Measurements from ENCODE around the gene PTPRN2. TPM values are rescaled to one million over a fixed set of nuclear protein-coding genes. Genes with fewer than 3 reads are reported as not detected.

The PTPRN2 gene
- total and polyA plus RNA-seq, 2 donors (not counting 3 experiments of a cell fraction or from before 2014, with no cell fraction given): 0.62 to 0.88 TPM

DNA sequence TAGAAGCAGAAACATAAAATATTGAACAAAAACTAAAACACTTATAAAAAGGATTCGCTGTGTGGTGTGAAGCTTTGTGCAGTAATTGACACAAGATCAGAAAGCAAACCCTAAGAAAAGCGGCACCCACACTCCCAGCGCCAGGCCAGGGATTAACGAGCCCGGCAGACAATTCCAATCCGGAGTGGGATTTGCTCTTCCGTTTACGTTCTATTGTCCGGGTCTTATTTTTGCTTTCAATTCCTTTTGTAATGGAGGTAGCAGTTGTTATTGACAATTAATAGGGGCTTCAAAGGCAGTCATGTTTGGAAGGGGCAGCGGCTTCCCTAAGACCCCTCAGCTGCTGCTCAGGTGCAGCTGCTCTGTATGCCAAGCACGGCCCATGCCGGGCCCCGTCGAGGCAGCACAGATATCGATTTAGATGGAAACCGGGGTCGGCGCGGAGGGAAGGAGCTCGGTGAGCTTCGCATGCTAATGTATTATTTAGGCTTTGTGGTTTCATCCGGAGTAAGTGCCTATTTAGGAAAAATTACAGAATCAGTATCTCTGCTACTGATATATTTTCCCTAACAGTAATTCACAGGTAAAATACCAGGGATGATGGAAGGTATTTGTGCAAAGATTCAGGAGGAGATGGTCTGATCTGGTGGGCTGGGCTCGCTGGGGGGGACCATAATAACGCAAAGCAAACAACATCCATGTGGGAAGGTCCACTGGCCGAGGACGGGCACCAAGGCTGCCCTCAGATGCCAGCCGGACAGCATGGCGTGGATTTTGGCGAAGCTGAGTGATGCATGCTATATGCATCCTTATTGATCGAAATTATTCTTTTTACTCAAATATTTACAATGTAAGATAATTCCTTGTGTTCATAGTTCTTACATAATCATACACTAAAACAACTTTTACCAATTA lies 561.7 kb downstream of the PTPRN2 start:
- H4K20me1 ChIP-seq (replicated peaks; ENCODE audit: control insufficient read depth, extremely low read depth, insufficient read depth, low read length): no peaks in the 10 kb centered on the region
- dilution Hi-C loops (cut with MboI; ENCODE audit: extremely low pct_ligation_motif_present, low sequenced_read_pairs): no loop called here
- no peak for DNase-seq (ENCODE audit: low read depth, low spot score)

GRCh38 chr7:158024881-158025280 lies 562.7 kb downstream of the PTPRN2 start:
- intact Hi-C loops (cut with micrococcal nuclease): no loop called here
- dilution Hi-C loops (cut with MboI; ENCODE audit: extremely low pct_ligation_motif_present, low sequenced_read_pairs): no loop called here
- POLR2A ChIA-PET: no interaction called here

More for the DNA sequence above, 561.7 kb downstream of the PTPRN2 start:
- no peaks in the 10 kb centered on the region for H3K27me3 ChIP-seq (ENCODE audit: control insufficient read depth in 2 of 2, insufficient read depth in 2 of 2, low read length in 2 of 2)
- no TSS peak for BruUV-seq (replicated peaks)
- no peak overlapping the region for H3K9ac ChIP-seq (replicated peaks; ENCODE audit: extremely low read depth, insufficient read depth, low read length)
- H3K4me2 ChIP-seq (ENCODE audit: insufficient read depth, low read length): no peak overlapping the region
- H3K9me1 ChIP-seq (replicated peaks; ENCODE audit: control insufficient read depth, extremely low read depth, insufficient read depth, low read length): no peaks in the 10 kb centered on the region
- H3K36me3 ChIP-seq (ENCODE audit: control insufficient read depth in 2 of 2, extremely low read depth in 1 of 2, insufficient read depth in 2 of 2, low read length in 2 of 2): no peaks in the 10 kb centered on the region
- TF ChIP-seq EZH2 (IDR thresholded peaks at IDR 0.05; ENCODE audit: borderline replicate concordance, low read depth, low read length, severe bottlenecking) (no peak), MYC (IDR thresholded peaks at IDR 0.05; ENCODE audit: low read depth, low read length) (no peak)
- intact Hi-C loops (cut with micrococcal nuclease): no loop called here
- ChIA-PET POLR2A (no interaction called here), CTCF (no interaction called here)
- H3K79me2 ChIP-seq (ENCODE audit: control insufficient read depth, insufficient read depth, low read length): no peaks in the 10 kb centered on the region
- no peaks in the 10 kb centered on the region for H3K4me1 ChIP-seq (ENCODE audit: control insufficient read depth, extremely low read depth, insufficient read depth, low read length)
- no peak overlapping the region for H3K4me3 ChIP-seq (replicated peaks in 1 of 3; ENCODE audit: insufficient read depth in 1 of 3, low read depth in 1 of 3, low read length in 3 of 3)
- no peak overlapping the region for H3K27ac ChIP-seq (ENCODE audit: insufficient read depth, low read depth, low read length)
- no peak overlapping the region for H2AFZ ChIP-seq (ENCODE audit: low read depth, low read length)
- FAIRE-seq: no peak
- H3K9me3 ChIP-seq (replicated peaks; ENCODE audit: control insufficient read depth, insufficient read depth, low read length): no peaks in the 10 kb centered on the region

More at GRCh38 chr7:158024881-158025280, 562.7 kb downstream of the PTPRN2 start:
- Histone ChIP-seq H3K4me1 (ENCODE audit: control insufficient read depth, extremely low read depth, insufficient read depth, low read length) (no peaks in the 10 kb centered on the region), H3K27ac (ENCODE audit: insufficient read depth, low read depth, low read length) (no peak overlapping the region), H4K20me1 (replicated peaks; ENCODE audit: control insufficient read depth, extremely low read depth, insufficient read depth, low read length) (no peaks in the 10 kb centered on the region), H3K79me2 (ENCODE audit: control insufficient read depth, insufficient read depth, low read length) (no peaks in the 10 kb centered on the region), H3K27me3 (ENCODE audit: control insufficient read depth in 2 of 2, insufficient read depth in 2 of 2, low read length in 2 of 2) (no peaks in the 10 kb centered on the region), H3K4me3 (replicated peaks in 1 of 3; ENCODE audit: insufficient read depth in 1 of 3, low read depth in 1 of 3, low read length in 3 of 3) (no peak overlapping the region), H3K4me2 (ENCODE audit: insufficient read depth, low read length) (no peak overlapping the region), H3K36me3 (ENCODE audit: control insufficient read depth in 2 of 2, extremely low read depth in 1 of 2, insufficient read depth in 2 of 2, low read length in 2 of 2) (no peaks in the 10 kb centered on the region), H3K9ac (replicated peaks; ENCODE audit: extremely low read depth, insufficient read depth, low read length) (no peak overlapping the region), H3K9me1 (replicated peaks; ENCODE audit: control insufficient read depth, extremely low read depth, insufficient read depth, low read length) (no peaks in the 10 kb centered on the region), H2AFZ (ENCODE audit: low read depth, low read length) (no peak overlapping the region), H3K9me3 (replicated peaks; ENCODE audit: control insufficient read depth, insufficient read depth, low read length) (no peaks in the 10 kb centered on the region)
- no TSS peak for BruUV-seq (replicated peaks)
- TF ChIP-seq POLR2A (IDR thresholded peaks at IDR 0.05; ENCODE audit: low read depth, low read length) (no peak), FOS (IDR thresholded peaks at IDR 0.05; ENCODE audit: borderline replicate concordance, insufficient read depth, low read length) (no peak), JUN (IDR thresholded peaks at IDR 0.05; ENCODE audit: borderline replicate concordance, insufficient read depth, insufficient read length, low read depth) (no peak), CTCF (IDR thresholded peaks at IDR 0.05; ENCODE audit: extremely low read depth in 1 of 2, insufficient read depth in 1 of 2, low read depth in 1 of 2, low read length in 2 of 2) (no peak), MYC (IDR thresholded peaks at IDR 0.05; ENCODE audit: low read depth, low read length) (no peak), GATA2 (IDR thresholded peaks at IDR 0.05; ENCODE audit: insufficient read depth, insufficient read length, low read depth, low read length) (no peak), EZH2 (IDR thresholded peaks at IDR 0.05; ENCODE audit: borderline replicate concordance, low read depth, low read length, severe bottlenecking) (no peak), POLR2AphosphoS5 (IDR thresholded peaks at IDR 0.05; ENCODE audit: insufficient read depth, low read depth, low read length) (no peak), MAX (IDR thresholded peaks at IDR 0.05; ENCODE audit: insufficient read depth, insufficient read length) (no peak)
- FAIRE-seq (no peak), DNase-seq (ENCODE audit: low read depth, low spot score) (no peak)
- CTCF ChIA-PET: no interaction called here

Measured in endothelial cell of umbilical vein (primary cell).